Renal cortical epithelial cell (primary cell): Measurements from ENCODE around the gene TP73. TPM values are rescaled to one million over a fixed set of nuclear protein-coding genes. Genes with fewer than 3 reads are reported as not detected.

Source experiments
- DNase-seq: peaks from one replicate; pipeline ENCODE4 v3.0.0-alpha.2; 2011; ENCODE audit warnings: low read depth
- total RNA-seq: library from RNA; depleted of rRNA; stranded (reverse); fragments of >200 nt; gene quantifications from 2 replicates; pipeline ENCODE4 v1.2.3, GENCODE V29; 2014

TP73 gene
- total RNA-seq, 1 donor from 2014 or later = under 0.01 TPM

GRCh38 chr1:3780901-3781300, 128.6 kb downstream of the TP73 start:
- DNase-seq = no peak

- DNase-seq = no peak
Measured at GRCh38 chr1:3783651-3784474, 131.5 kb downstream of the TP73 start.

GRCh38 chr1:3785045-3785444, 132.7 kb downstream of the TP73 start:
- DNase-seq = no peak

- no peak for DNase-seq
Measured at GRCh38 chr1:3785456-3786157, 133.3 kb downstream of the TP73 start.

Other genes starting within 250 kb of the TP73 start
- 6.4 and 15.5 TPM in 2 replicates for gene ARHGEF16, start 197.9 kb upstream of the TP73 start, total RNA-seq
- 5.7 and 12.0 TPM in 2 replicates for gene MEGF6, start 41.0 kb upstream of the TP73 start, total RNA-seq
- 19.4 and 37.5 TPM in 2 replicates for gene TPRG1L, start 27.5 kb upstream of the TP73 start, total RNA-seq
- gene WRAP73, start 2.4 kb upstream of the TP73 start, total RNA-seq = 19.4 and 21.8 TPM in 2 replicates
- gene CCDC27, start 99.9 kb downstream of the TP73 start, total RNA-seq = not detected in 2 replicates
- gene SMIM1, start 120.2 kb downstream of the TP73 start, total RNA-seq = 4.8 TPM in 1 of 2 replicates, not detected in the other
- 37.9 and 39.6 TPM in 2 replicates for gene LRRC47, start 144.0 kb downstream of the TP73 start, total RNA-seq
- gene CEP104, start 204.7 kb downstream of the TP73 start, total RNA-seq = 20.7 and 44.8 TPM in 2 replicates
- gene DFFB, start 205.0 kb downstream of the TP73 start, total RNA-seq = 5.1 and 5.4 TPM in 2 replicates
- gene C1orf174, start 247.8 kb downstream of the TP73 start, total RNA-seq = 31.8 and 33.5 TPM in 2 replicates